ENCODE results near the gene SPHK1. TPM values are rescaled to one million over a fixed set of nuclear protein-coding genes. Genes with fewer than 3 reads are reported as not detected.

SPHK1 gene
- total RNA-seq, 2 donors from 2014 or later, result 2.9 to 4.2 TPM

- intact Hi-C loops (cut with DNase I, micrococcal nuclease), result no loop called here
- DNase-seq (no peak), ATAC-seq (no peak)
Observed at GRCh38 chr17:76419576-76420260, 35.3 kb downstream of the SPHK1 start.

- intact Hi-C loops (cut with DNase I, micrococcal nuclease), result no loop called here
Observed at GRCh38 chr17:76420356-76421043, 36.1 kb downstream of the SPHK1 start.

DNA sequence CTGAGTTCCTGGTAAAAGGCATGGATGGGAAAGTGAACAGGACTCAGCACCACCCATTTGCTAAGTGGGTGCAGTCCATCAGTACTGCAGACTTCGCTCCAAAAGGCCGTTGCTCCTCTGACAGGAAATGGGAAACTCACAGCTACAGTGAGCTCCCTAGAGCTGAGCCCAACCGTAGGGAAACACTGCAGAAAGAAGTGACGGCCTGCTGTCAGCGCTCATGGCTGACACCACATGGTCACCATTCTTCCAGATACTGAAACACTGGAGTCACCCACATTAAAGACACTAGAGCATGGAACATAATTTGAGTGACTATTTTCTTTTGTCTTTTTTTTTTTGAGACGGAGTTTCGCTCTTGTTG, 36.6 kb downstream of the SPHK1 start:
- no peak for DNase-seq
- intact Hi-C loops (cut with DNase I, micrococcal nuclease), result no loop called here
- ATAC-seq, result peak; percentile 45

More at GRCh38 chr17:76420356-76421043, 36.1 kb downstream of the SPHK1 start:
- ATAC-seq (no peak), DNase-seq (no peak)

- intact Hi-C loops (cut with DNase I, micrococcal nuclease), result no loop called here
- ATAC-seq (no peak), DNase-seq (no peak)
Observed at GRCh38 chr17:76422406-76422805, 38.0 kb downstream of the SPHK1 start.

- no peak for ATAC-seq
- DNase-seq, result no peak
- intact Hi-C loops (cut with DNase I, micrococcal nuclease), result no loop called here
Observed at GRCh38 chr17:76422860-76423259, 38.5 kb downstream of the SPHK1 start.

- DNase-seq (no peak), ATAC-seq (peak; percentile 80)
- intact Hi-C loops (cut with DNase I, micrococcal nuclease), result no loop called here
Observed at GRCh38 chr17:76426853-76427252, 42.4 kb downstream of the SPHK1 start.

DNA sequence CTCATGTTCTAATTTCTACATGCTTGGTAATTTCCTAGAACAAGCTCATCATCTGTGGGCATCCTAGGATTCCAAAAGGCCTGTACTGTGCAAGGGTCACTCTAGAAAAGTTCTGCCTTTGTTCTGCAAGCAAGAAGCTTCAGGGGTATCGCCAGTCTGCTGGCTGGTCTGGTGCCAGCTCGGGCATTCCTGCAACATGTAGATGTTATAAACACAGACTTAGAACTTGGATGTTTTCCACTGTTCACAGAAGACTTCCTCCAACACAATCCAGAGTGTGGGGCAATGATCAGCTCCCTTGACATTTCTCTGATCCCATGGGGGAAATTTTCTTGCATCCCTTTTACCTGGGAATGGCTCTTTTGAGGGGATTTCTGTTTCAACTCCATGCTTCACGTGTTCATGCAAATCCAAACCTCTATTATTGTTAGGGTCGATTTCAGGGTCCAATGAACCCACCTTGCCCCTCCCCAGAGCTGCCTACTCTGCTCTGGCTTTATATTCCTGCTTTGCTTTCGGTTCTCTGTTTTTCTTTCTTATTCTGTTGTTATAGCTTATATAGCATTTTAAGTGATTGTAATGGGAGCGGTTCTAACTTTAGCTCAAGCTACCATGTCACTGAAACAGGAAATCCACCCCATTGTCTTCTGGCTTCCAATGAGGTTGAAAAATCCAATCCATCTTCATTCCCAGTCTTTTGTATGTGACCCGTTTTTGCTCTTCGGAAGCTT, 43.3 kb downstream of the SPHK1 start:
- DNase-seq, result peak in 1 of 2 donors; percentile 59
- peak; percentile 82 for ATAC-seq
- intact Hi-C loops (cut with DNase I, micrococcal nuclease), result no loop called here

DNA sequence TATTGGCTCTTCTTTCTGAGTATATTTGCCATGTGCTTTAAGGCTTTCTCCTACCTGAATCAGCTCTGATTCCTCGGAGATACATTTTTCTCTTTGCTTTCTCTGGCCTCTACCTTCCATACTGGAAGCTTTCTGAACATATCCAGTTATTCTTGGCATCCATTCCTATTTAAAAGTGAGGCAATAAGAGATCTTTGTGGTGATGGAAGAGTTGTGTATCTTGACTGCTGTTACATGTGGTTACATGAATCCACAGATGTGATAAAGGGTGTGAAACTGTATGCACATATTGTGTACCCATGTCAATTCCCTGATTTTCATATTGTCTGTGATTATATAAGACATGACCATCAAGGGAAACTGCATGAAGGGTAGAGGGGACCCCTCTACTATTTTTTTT, 44.1 kb downstream of the SPHK1 start:
- intact Hi-C loops (cut with DNase I, micrococcal nuclease), result no loop called here
- ATAC-seq, result no peak
- no peak for DNase-seq

DNA sequence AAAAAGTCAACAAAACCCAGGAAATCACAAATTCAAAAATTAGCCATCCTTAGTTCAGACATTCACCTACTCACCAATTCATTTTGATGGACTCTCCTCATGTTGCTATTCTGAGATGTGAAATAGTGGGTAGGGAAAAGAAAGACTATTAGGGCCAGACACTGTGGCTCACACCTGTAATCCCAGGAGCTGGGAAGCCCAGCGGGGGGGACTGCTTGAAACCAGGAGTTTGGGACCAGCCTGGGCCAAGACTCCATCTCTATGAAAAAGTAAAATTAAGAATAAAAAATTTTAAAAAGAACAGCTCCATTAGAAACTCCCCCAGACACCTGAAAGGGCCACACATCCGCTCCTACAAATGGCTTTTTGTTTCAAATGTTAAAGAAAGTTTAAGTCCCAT, 47.1 kb downstream of the SPHK1 start:
- ATAC-seq (no peak), DNase-seq (no peak)
- intact Hi-C loops (cut with DNase I, micrococcal nuclease), result no loop called here

DNA sequence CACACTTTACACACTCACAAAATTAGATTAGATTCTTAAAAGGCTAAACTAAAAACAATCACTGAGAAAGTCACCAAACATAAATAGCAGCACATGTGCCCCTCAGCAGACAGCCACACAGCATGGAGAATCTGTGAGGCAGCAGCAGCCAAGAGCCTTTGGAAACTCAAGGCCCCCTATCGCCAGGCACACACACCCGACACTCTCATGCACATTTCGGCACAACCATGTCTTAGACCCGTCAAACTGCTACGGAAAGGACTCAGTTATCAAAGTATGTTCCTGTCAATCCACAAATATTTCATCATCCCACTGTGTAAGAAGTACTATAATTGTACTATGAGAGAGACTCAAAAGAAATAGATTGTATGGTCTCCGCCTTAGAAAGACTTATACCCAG, 47.6 kb downstream of the SPHK1 start:
- ATAC-seq, result no peak
- intact Hi-C loops (cut with DNase I, micrococcal nuclease), result no loop called here
- DNase-seq, result no peak

DNA sequence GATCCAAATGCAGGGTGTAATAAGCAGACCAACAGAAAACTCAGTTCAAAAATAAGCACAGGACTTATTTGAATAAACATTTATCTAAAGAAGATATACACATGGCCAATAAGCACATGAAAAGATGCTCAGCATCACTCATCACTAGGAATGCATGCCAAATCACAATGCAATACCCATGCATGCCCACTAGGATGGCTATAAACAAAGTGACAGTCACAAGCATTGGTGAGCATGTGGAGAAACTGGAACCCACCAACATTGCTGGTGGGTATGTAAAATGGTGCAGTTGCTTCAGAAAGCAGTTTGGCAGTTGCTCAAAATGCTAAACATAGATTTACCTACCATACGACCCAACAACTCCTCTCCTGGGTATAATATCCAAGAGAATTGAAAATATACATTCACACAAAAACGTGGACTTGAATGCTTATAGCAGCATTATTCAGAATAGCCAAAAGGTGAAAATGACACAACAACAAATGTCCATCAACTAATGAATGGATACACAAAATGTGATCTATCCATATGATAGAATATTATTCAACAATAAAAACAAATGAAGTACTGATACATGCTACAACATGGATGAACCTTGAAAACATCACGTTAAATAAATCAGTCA, 48.4 kb downstream of the SPHK1 start:
- intact Hi-C loops (cut with DNase I, micrococcal nuclease), result no loop called here
- DNase-seq (no peak), ATAC-seq (no peak)

DNA sequence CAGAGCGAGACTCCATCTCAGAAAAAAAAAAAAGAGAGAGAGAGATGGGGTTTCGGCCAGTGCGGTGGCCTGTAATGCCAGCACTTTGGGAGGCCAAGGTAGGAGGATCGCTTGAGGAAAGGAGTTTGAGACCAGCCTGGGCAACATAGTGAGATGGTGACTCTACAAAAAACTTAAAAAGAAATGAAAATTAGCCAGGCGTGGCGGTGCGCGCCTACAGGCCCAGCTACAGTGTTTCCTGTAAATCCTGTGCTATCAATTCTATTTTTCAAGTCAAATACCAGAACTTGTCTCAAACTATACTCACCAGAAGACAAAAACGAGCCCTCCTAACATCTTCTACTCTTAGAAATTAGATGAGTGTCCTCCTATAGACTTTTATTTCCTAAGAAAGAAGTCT, 49.3 kb downstream of the SPHK1 start:
- intact Hi-C loops (cut with DNase I, micrococcal nuclease), result no loop called here
- ATAC-seq (no peak), DNase-seq (no peak)

DNA sequence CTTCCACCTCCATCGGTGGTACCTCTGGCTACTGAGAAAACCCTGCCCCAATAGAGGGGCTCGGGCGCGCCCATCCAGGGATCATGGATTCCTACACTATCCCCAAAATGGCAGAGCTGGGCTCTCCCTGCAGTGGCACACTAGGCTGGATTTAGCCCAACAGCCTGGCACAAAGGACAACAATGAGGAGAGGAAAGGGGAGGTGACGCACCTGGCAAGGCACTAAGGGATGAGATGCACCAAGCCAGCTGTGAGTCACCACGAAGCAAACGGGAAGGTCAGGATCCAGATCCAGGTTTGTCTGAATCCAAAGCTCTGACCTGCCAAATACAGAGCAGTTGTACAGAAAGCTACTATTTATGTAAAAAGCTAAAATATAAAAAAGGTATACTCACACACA, 50.5 kb downstream of the SPHK1 start:
- intact Hi-C loops (cut with DNase I, micrococcal nuclease), result no loop called here
- no peak for DNase-seq
- ATAC-seq, result no peak

- intact Hi-C loops (cut with DNase I, micrococcal nuclease), result no loop called here
- no peak for ATAC-seq
- no peak for DNase-seq
Observed at GRCh38 chr17:76435751-76436150, 51.3 kb downstream of the SPHK1 start.

Other genes starting within 250 kb of the SPHK1 start
- gene FOXJ1, start 243.4 kb upstream of the SPHK1 start, total RNA-seq, result 1 to 10 TPM; 1.6 to 2.8 TPM
- 10 to 100 TPM; 23.6 to 89.3 TPM for gene RNF157, start 144.1 kb upstream of the SPHK1 start, total RNA-seq
- 100 to 1,000 TPM in 1 of 2 donors, 10 to 100 TPM in 1; 75.6 to 113 TPM for gene UBALD2, start 119.3 kb upstream of the SPHK1 start, total RNA-seq
- 1 to 10 TPM; 1.9 to 2.3 TPM for gene QRICH2, start 76.3 kb upstream of the SPHK1 start, total RNA-seq
- 10 to 100 TPM; 61.7 to 70.3 TPM for gene PRPSAP1, start 30.7 kb upstream of the SPHK1 start, total RNA-seq
- gene UBE2O, start 68.5 kb downstream of the SPHK1 start, total RNA-seq, result 10 to 100 TPM; 15.9 to 18.2 TPM
- not detected for gene AANAT, start 83.0 kb downstream of the SPHK1 start, total RNA-seq
- gene RHBDF2, start 116.8 kb downstream of the SPHK1 start, total RNA-seq, result 10 to 100 TPM; 11.6 to 12.8 TPM
- gene CYGB, start 153.1 kb downstream of the SPHK1 start, total RNA-seq, result 10 to 100 TPM in 1 of 2 donors, 1 to 10 TPM in 1; 9.0 to 12.2 TPM
- gene PRCD, start 155.4 kb downstream of the SPHK1 start, total RNA-seq, result 1 to 10 TPM in 1 of 2 donors, under 1 TPM in 1; 0.92 to 2.3 TPM
- 1 to 10 TPM; 3.9 to 4.5 TPM for gene ST6GALNAC2, start 201.3 kb downstream of the SPHK1 start, total RNA-seq

Data from left colon (tissue), 2 donors.